IgD-negative memory B cell (primary cell): ENCODE results near the gene BST2. TPM values are rescaled to one million over a fixed set of nuclear protein-coding genes. Genes with fewer than 3 reads are reported as not detected.

Experiments
- H3K27ac Mint-ChIP-seq, 3 donors: one replicate each; pipeline ENCODE4 v1.8.0; 2020 to 2022; ENCODE audit warnings: mild to moderate bottlenecking in 3 of 3, mixed read lengths in 3 of 3, moderate library complexity in 1 of 3
- H3K27me3 Mint-ChIP-seq: one replicate; pipeline ENCODE4 v1.8.0; 2021; ENCODE audit warnings: mixed read lengths
- H3K36me3 Mint-ChIP-seq: one replicate; pipeline ENCODE4 v1.8.0; 2020; ENCODE audit warnings: mild to moderate bottlenecking, mixed read lengths
- H3K4me1 Mint-ChIP-seq, 3 donors: one replicate each; pipeline ENCODE4 v1.8.0; 2020 to 2022; ENCODE audit warnings: mixed read lengths in 3 of 3, mild to moderate bottlenecking in 1 of 3
- H3K4me3 Mint-ChIP-seq, 4 donors: one replicate each; pipeline ENCODE4 v1.8.0; 2020 to 2022; ENCODE audit warnings: mild to moderate bottlenecking in 4 of 4, mixed read lengths in 4 of 4, moderate library complexity in 3 of 4
- H3K9me3 Mint-ChIP-seq, 3 donors: one replicate each; pipeline ENCODE4 v1.8.0; 2020 to 2021; ENCODE audit warnings: mixed read lengths in 3 of 3, mild to moderate bottlenecking in 1 of 3
- polyA plus RNA-seq: library from polyadenylated mRNA; unstranded; fragments of 300-500 nt; fragmentation: Illumina TruSeq; gene quantifications from one replicate; pipeline ENCODE4 v1.2.3, GENCODE V29; 2021

Gene BST2
- polyA plus RNA-seq, 1 donor from 2014 or later = 162 TPM

DNA sequence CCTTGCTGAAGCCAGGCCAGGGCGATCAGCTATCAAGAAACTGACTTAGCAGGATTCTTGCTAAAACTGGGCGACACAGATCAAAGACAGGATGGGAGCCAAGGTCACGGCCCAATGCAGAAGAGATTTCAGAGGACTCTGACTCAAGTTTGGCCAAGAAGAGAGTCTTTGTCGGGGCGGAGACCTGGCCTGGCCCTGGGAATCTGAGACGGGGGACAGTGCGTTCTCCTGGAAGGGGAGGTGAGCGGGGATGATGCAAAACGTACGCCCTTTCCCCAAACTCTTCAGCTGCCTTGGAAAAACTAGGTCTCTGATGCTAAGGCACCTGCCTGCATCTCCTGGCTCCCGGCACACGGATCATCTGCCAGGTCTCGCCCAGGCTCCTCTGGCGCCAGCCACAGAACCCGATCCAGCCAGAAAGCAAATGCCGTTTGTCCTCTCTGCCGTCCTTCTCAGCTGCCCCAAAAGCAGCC is 24.2 kb upstream of the BST2 start:
- no peak overlapping the region for H3K4me3 Mint-ChIP-seq
- H3K9me3 Mint-ChIP-seq = no peaks in the 10 kb centered on the region
- no peaks in the 10 kb centered on the region for H3K27me3 Mint-ChIP-seq
- peak overlapping the region in 1 of 3 donors; percentile 42 for H3K27ac Mint-ChIP-seq
- no peaks in the 10 kb centered on the region for H3K4me1 Mint-ChIP-seq
- no peaks in the 10 kb centered on the region for H3K36me3 Mint-ChIP-seq

DNA sequence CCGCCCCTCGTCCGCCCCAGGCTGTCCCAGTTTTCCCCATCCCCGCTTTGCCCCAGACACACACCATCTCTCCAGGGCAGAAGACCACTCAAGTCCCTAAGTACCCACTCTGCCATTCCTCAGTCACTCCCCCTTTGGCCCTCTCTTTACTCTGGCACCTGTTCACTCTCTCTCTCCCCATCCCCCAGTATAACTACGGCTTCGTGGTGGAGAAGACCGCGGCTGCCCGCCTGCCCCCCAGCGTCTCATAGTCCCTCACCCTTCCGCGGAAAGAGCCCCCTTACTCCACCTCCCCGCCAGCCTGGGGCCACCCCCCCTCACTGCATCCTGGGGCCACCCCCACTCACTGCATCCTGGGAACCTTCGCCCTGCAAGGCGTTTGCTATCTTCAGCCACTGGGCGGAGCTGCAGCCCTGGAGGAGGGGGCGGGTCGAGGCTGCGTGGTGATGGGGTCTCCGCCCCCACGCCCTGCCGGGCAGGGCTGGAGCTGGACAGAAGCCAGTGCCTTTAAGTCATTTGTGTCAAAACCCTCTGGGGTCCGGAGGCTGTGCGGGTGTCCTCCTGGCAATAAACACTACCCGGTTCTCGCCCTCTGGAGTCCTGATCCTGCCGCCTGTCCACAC is 19.4 kb upstream of the BST2 start:
- H3K36me3 Mint-ChIP-seq = no peaks in the 10 kb centered on the region
- H3K9me3 Mint-ChIP-seq = no peaks in the 10 kb centered on the region
- no peaks in the 10 kb centered on the region for H3K27me3 Mint-ChIP-seq
- peaks cover 0 to 6% (median under 1%) of the 10 kb centered on the region in 3 donors for H3K4me1 Mint-ChIP-seq
- no peak overlapping the region for H3K4me3 Mint-ChIP-seq
- no peak overlapping the region for H3K27ac Mint-ChIP-seq

DNA sequence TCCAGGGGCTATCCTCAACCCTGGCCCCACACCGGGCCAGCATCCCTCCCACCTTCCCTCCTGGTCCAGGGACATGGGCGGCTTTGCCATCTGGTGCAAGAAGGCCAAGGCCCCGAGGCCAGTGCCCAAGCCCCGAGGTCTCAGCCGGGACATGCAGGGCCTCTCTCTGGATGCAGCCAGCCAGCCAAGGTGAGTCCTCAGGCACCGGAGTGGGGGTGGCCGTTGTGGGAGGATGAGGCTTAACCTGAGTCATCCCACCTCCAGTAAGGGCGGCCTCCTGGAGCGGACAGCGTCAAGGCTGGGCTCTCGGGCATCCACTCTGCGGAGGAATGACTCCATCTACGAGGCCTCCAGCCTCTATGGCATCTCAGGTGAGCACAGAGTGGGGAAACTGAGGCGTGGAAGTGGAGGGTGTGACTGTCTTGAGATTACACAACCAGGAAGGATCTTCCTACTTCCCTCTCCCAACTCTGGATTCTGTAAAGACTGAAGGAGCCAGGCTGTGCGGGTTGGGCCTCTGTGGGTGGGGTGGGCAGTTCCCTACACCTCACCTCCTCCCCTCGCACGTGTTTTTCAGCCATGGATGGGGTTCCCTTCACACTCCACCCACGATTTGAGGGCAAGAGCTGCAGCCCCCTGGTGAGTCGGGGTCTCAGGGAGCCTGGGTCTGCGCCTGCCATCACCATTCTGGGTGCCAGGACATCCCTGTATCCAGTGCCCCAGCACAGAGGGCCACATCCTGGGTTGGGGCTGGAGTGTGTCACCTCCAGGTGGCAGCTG is 18.2 kb upstream of the BST2 start:
- H3K27me3 Mint-ChIP-seq = no peaks in the 10 kb centered on the region
- peaks cover 6 to 13% (median 6%) of the 10 kb centered on the region in 3 donors for H3K4me1 Mint-ChIP-seq
- no peaks in the 10 kb centered on the region for H3K9me3 Mint-ChIP-seq
- H3K4me3 Mint-ChIP-seq = peak overlapping the region in 2 of 4 donors; percentile 14 to 60
- no peak overlapping the region for H3K27ac Mint-ChIP-seq
- H3K36me3 Mint-ChIP-seq = peaks cover 1% of the 10 kb centered on the region

DNA sequence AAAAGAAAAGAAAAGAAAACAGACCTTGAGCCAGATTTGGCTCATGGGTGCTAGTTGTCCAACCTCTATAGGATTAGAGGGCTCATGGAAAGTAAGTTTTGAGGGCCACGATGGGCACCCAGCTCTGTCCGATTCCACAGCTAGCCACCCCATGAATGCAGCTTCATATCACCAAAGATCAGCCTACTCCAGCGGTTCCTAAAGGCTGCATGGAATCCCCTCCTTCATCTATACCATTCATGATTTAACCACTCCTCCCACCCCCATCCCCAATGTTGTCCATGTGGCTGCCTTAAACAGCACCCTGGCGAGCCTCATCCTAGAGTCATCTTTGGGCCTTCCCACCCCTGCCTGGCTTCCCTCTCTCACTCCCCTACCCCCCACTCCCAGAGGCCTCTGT is 16.5 kb upstream of the BST2 start:
- Mint-ChIP-seq H3K4me3 (peak overlapping the region in 2 of 4 donors; percentile 4 to 58), H3K27me3 (peaks cover under 1% of the 10 kb centered on the region), H3K9me3 (no peaks in the 10 kb centered on the region), H3K27ac (no peak overlapping the region), H3K4me1 (peaks cover 6 to 13% (median 7%) of the 10 kb centered on the region in 3 donors), H3K36me3 (peaks cover 1% of the 10 kb centered on the region)

DNA sequence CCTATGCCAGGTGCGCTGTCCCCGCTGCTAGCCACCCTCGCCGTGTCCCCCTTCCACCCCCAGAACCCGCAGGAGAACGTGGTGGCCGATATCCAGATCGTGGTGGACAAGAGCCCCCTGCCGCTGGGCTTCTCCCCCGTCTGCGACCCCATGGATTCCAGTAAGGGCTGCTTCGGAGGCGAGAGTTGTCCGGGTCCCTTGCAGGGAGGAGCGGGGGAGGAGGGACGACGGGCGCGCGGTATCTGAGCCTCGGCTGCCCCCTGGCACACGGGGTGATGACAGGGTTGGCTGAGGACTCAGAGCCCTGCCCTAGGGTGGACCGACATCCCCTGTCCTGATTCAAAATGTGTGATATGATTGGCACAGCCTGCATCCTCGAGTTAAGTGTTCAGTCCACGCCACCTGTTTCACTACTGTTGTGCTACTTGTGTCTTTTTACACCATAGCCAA is 15.1 kb upstream of the BST2 start:
- peaks cover 1% of the 10 kb centered on the region for H3K27me3 Mint-ChIP-seq
- peak overlapping the region in 2 of 3 donors; percentile 47 to 68 for H3K27ac Mint-ChIP-seq
- peak overlapping the region; percentile 90 to 98 (median 96) for H3K4me3 Mint-ChIP-seq
- H3K36me3 Mint-ChIP-seq = peaks cover 1% of the 10 kb centered on the region
- no peaks in the 10 kb centered on the region for H3K9me3 Mint-ChIP-seq
- peaks cover 6 to 13% (median 8%) of the 10 kb centered on the region in 3 donors for H3K4me1 Mint-ChIP-seq

DNA sequence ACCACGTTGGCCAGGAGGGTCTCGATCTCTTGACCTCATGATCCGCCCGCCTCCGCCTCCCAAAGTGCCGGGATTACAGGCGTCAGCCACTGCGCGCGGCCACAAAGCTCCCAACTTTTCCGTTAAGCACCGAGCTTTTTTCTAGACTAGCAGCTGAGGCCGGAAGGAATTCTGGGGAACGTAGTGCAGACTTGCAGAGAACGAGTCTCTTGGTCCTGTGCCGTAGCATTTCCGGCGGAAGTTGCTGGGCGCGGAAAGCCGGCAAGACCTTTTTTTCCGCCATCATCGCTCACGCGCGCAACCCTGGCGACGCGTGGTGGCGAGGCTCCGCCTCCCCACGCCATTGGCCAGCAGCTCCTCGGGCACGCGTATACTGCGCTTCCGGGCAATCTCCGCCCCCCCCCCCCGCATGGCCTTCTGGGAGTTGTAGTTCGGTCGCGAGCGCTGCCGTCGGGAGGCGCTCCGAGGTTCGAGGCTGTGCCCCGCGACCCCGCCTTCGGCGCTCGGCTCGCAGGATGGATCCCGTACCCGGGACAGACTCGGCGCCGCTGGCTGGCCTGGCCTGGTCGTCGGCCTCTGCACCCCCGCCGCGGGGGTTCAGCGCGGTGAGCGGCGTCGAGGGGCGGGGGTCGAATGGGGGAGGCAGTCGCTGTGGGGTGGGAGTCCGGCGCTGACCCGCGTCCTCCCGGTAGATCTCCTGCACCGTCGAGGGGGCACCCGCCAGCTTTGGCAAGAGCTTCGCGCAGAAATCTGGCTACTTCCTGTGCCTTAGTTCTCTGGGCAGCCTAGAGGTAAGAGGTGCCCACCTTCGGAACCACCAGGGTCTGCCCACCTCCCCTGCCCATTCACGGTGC is 14.4 kb upstream of the BST2 start, which contains the start of gene MVB12A:
Gene MVB12A (plus strand): TSS at position 427 of the 854 bp plus-strand sequence. CDS start 89 bp downstream, at position 516.
- H3K4me3 Mint-ChIP-seq = peak within 1 kb of the TSS; percentile 90 to 98 (median 96)
- H3K4me1 Mint-ChIP-seq = peaks cover 6 to 13% (median 8%) of the 10 kb centered on the region in 3 donors
- peaks cover 1% of the 10 kb centered on the region for H3K36me3 Mint-ChIP-seq
- H3K27ac Mint-ChIP-seq = peak within 1 kb of the TSS; percentile 47 to 88 (median 68)
- no peaks in the 10 kb centered on the region for H3K9me3 Mint-ChIP-seq
- H3K27me3 Mint-ChIP-seq = peaks cover 1% of the 10 kb centered on the region

DNA sequence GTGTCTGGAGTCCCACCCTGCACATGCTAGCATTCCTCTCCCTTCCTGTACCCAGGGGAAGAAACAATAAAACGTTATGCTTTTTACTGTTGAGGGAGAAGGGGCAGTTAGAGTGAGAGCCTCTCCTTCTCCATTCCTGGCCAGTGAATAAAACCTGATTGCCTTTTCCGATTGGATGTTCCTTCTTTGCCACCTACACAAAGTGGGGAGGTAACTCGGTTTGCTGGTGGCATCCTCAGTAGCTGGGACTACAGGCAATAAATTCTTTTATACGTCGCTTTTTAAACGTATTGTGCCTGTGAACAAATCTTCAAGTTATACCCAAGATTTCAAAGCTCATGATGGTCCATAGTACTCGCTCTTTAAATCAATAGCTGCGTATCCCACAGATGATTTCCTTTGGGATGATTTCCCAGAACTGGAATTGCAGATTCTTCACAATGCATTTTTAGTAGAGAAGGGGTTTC is 13.8 kb upstream of the BST2 start:
- H3K4me1 Mint-ChIP-seq = peaks cover 6 to 13% (median 8%) of the 10 kb centered on the region in 3 donors
- H3K4me3 Mint-ChIP-seq = peak overlapping the region; percentile 90 to 98 (median 96)
- H3K36me3 Mint-ChIP-seq = peaks cover 1% of the 10 kb centered on the region
- H3K27ac Mint-ChIP-seq = peak overlapping the region in 2 of 3 donors; percentile 68 to 88
- H3K27me3 Mint-ChIP-seq = peaks cover 1% of the 10 kb centered on the region
- no peaks in the 10 kb centered on the region for H3K9me3 Mint-ChIP-seq

DNA sequence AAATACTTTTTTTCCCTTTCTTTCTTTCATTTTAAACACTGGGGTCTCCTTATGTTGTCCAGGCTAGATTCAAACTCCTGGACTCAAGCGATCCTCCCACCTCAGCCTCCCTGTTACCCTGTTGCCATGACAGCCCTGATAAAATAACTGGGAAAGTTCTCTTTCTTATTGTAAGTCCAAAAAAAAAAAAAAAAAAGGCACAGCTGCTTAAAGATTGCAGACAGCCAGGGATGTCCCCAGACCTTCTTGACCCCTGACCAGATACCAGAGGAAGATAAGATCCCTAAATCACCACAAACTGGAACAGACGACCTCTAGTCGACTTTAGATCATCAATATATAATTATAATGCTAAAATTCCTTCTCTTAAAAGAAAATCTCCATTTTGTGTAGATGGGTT is 13.3 kb upstream of the BST2 start:
- Mint-ChIP-seq H3K4me1 (peaks cover 6 to 13% (median 8%) of the 10 kb centered on the region in 3 donors), H3K36me3 (peaks cover 1% of the 10 kb centered on the region), H3K4me3 (peak overlapping the region; percentile 90 to 98 (median 96)), H3K9me3 (no peaks in the 10 kb centered on the region), H3K27ac (no peak overlapping the region), H3K27me3 (peaks cover 1% of the 10 kb centered on the region)

DNA sequence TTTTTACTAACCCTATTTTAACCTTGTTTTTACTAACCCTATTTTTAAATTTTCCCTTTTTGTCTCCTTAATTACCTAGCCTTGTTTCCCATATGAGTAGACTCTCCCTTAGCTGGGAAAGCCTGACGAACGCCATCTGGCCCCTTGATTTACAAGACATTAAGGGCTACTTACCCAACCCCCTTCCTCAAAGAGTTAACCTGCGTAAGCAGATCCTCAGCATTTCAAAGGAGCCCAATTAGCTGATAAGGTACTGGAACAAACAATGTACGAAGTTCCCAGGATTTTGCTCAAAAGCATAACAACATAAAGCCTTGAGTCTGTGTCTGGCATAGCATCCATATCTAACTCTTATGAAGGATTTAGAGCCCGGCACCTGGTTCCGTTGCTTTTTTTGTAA is 9.7 kb upstream of the BST2 start:
- H3K27me3 Mint-ChIP-seq = peaks cover 1% of the 10 kb centered on the region
- peak overlapping the region in 1 of 4 donors; percentile 23 for H3K4me3 Mint-ChIP-seq

DNA sequence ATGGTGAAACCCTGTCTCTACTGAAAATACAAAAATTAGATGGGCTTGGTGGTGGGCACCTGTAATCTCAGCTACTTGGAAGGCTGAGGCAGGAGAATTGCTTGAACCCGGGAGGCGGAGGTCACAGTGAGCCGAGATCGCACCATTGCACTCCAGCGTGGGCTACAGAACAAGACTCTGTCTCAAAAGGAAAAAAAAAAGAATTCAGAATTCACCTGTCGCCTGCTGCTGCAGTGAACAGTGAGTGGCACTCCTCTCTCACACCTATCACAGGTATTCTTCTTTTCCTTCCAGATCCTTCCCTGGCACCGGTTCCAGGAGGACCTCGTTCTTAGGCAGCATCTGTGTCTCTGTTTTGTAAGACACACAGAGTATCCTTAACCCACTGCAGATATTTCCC is 8.7 kb upstream of the BST2 start:
- Mint-ChIP-seq H3K4me1 (peaks cover 0 to 6% (median 3%) of the 10 kb centered on the region in 3 donors), H3K4me3 (no peak overlapping the region), H3K27me3 (peaks cover 1% of the 10 kb centered on the region), H3K9me3 (no peaks in the 10 kb centered on the region), H3K36me3 (no peaks in the 10 kb centered on the region), H3K27ac (no peak overlapping the region)

More for the DNA sequence above, 9.7 kb upstream of the BST2 start:
- peaks cover 1% of the 10 kb centered on the region for H3K36me3 Mint-ChIP-seq
- no peaks in the 10 kb centered on the region for H3K9me3 Mint-ChIP-seq
- H3K27ac Mint-ChIP-seq = no peak overlapping the region
- H3K4me1 Mint-ChIP-seq = peaks cover 6 to 11% (median 8%) of the 10 kb centered on the region in 3 donors

DNA sequence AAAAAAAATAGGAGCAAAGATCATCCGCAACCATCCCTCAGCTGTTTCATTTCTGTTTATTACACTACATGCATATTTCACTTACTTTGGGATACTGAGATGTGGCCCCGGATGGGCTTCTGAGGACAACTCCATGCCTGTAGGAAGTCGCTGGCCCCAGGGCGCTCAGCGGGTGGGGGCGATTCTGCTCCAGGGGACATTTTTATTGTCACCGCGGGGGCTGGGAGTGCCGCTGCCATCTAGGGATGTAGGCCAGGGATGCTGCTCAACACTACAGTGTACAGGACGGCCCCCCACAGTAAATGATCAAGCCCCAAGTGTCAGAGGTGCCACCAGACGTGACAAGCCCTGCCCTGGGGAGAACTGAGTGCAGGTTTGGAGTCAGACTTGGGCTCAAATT is 6.4 kb upstream of the BST2 start:
- Mint-ChIP-seq H3K4me3 (no peak overlapping the region), H3K27me3 (no peaks in the 10 kb centered on the region), H3K27ac (no peak overlapping the region), H3K4me1 (peaks cover 9 to 16% (median 10%) of the 10 kb centered on the region in 3 donors), H3K36me3 (no peaks in the 10 kb centered on the region), H3K9me3 (no peaks in the 10 kb centered on the region)

DNA sequence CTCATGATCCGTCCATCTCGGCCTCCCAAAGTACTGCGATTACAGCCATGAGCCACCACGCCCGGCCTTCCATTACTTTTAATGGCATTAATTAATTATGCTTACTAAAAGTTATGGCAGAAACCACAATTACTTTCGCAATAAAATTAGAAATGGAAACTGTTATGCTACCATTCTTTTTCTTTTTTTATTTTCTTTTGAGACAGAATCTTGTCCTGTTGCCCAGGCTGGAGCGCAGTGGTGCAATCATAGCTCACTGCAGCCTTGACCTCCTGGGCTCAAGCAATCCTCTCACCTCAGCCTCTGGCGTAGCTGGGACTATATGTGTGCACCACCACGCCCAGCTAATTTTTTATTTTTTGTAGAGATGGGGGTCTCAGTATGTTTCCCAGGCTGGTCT is 4.6 kb upstream of the BST2 start:
- Mint-ChIP-seq H3K27me3 (no peaks in the 10 kb centered on the region), H3K27ac (no peak overlapping the region), H3K4me3 (peak overlapping the region in 1 of 4 donors; percentile 38), H3K4me1 (peaks cover 14 to 19% (median 18%) of the 10 kb centered on the region in 3 donors), H3K36me3 (no peaks in the 10 kb centered on the region), H3K9me3 (no peaks in the 10 kb centered on the region)

DNA sequence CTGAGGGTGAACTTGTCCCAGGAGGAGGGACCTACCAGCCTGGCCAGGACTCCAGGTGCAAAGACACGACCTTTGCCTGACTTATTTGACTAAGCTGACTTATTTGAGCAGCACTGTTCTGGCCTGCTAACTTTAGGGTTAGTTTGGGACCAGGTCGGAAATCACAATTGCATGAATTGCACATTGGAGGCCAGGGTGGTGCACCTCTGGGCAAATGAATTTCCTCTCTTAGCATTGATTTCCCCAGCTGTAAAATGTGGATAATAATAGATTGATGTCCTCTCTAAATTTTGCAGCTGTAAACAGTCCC is 1.4 kb upstream of the BST2 start:
- peaks cover 22 to 24% (median 23%) of the 10 kb centered on the region in 3 donors for H3K4me1 Mint-ChIP-seq

DNA sequence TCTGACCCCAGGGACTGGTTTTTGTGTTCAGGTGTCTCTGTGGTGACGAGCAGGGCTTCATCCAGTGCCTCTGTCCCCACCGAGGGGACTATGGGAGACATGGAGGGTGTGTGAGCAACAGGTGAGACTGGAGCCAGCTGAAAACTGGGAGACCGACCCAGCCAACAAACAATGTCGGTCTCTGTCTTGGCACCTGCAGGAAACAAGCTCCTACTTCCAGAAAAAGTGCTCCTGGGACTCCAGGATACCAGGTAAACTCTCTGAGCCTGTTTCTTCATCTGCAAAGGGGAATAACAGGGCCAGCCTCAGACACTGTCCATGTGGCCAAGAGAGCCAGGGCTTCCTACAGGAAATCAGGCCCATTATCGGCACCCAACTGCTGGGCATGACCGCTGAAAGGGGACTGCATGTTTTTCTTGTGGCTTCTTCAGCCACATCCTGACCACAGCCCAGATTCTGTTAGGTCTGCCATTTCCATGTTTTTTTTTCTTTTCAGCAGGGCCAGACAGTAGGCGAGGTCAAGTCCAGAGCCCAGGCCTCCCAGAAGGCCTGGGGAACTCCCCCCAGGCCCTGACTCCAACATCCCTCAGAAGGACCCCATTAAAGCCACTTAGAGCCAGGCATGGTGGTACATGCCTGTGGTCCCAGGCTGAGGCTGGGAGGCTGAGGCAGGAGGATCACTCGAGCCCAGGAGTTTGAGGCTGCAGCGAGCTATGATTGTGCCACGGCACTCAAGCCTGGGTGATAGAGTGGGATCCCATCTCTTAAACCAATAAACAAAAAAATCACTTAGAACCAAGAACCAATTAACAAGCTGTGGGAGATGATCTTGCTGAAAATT is 836 bp upstream of the BST2 start:
- H3K27ac Mint-ChIP-seq = peak overlapping the region; percentile 77 to 99 (median 93)
- H3K4me1 Mint-ChIP-seq = peaks cover 22 to 24% (median 23%) of the 10 kb centered on the region in 3 donors
- H3K4me3 Mint-ChIP-seq = peak overlapping the region; percentile 92 to 99 (median 93)
- H3K27me3 Mint-ChIP-seq = no peaks in the 10 kb centered on the region
- H3K9me3 Mint-ChIP-seq = no peaks in the 10 kb centered on the region
- H3K36me3 Mint-ChIP-seq = no peaks in the 10 kb centered on the region

More for the DNA sequence above, 1.4 kb upstream of the BST2 start:
- H3K4me3 Mint-ChIP-seq = peak overlapping the region; percentile 92 to 99 (median 93)
- H3K9me3 Mint-ChIP-seq = no peaks in the 10 kb centered on the region
- peak overlapping the region; percentile 38 to 99 (median 87) for H3K27ac Mint-ChIP-seq
- H3K36me3 Mint-ChIP-seq = no peaks in the 10 kb centered on the region
- H3K27me3 Mint-ChIP-seq = no peaks in the 10 kb centered on the region
